ENCODE results near the gene MAZ. TPM values are rescaled to one million over a fixed set of nuclear protein-coding genes. Genes with fewer than 3 reads are reported as not detected.
A peak's percentile ranks its signal among the peaks of the same experiment; 100 is the strongest.

MAZ gene
- total RNA-seq, 2 donors from 2014 or later, result 241 to 424 TPM

- DNase-seq (ENCODE audit: low spot score), result no peak
- Mint-ChIP-seq H3K36me3 (peaks cover 5% of the 10 kb centered on the region), H3K9me3 (no peaks in the 10 kb centered on the region), H3K4me1 (ENCODE audit: low read depth in 2 of 2) (peaks cover 6 to 10% of the 10 kb centered on the region in 2 donors), H3K4me3 (no peak overlapping the region), H3K27me3 (no peaks in the 10 kb centered on the region), H3K27ac (no peak overlapping the region)
- no peak for ATAC-seq
These were observed 50.9 kb downstream of the MAZ start for GRCh38 chr16:29857133-29857760.

- Mint-ChIP-seq H3K27ac (no peak overlapping the region), H3K27me3 (no peaks in the 10 kb centered on the region), H3K4me3 (no peak overlapping the region), H3K9me3 (no peaks in the 10 kb centered on the region), H3K36me3 (peaks cover 5% of the 10 kb centered on the region), H3K4me1 (ENCODE audit: low read depth in 2 of 2) (peaks cover 15 to 16% of the 10 kb centered on the region in 2 donors)
- DNase-seq (ENCODE audit: low spot score), result no peak
- ATAC-seq, result no peak
These were observed 52.0 kb downstream of the MAZ start for GRCh38 chr16:29858149-29858849.

GRCh38 chr16:29858974-29859373 lies 52.6 kb downstream of the MAZ start:
- H3K4me1 Mint-ChIP-seq (ENCODE audit: low read depth in 2 of 2), result peaks cover 19% of the 10 kb centered on the region in 2 donors
- peaks cover 5% of the 10 kb centered on the region for H3K36me3 Mint-ChIP-seq
- no peak overlapping the region for H3K27ac Mint-ChIP-seq
- ATAC-seq (no peak), DNase-seq (ENCODE audit: low spot score) (no peak)
- H3K4me3 Mint-ChIP-seq, result no peak overlapping the region
- no peaks in the 10 kb centered on the region for H3K9me3 Mint-ChIP-seq
- no peaks in the 10 kb centered on the region for H3K27me3 Mint-ChIP-seq

DNA sequence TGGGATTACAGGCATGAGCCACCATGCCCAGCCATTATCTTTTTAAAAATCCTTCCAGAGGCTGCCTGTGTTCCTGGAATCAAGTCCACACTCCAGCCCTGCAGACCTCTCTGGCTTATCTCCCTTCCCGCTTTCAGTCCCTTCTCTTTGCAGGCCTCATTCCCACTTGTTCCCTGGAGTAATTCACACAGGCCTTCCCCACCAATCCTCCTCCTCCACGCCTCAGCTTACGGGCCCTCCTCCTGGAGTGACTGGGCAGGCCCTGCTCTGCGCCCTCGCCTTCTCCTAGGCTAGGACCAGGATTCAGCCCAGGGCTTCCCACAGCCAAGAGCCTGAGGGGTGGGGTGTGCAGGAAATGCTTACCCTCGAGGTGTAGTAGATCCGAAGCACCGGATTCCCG lies 53.9 kb downstream of the MAZ start:
- Mint-ChIP-seq H3K9me3 (no peaks in the 10 kb centered on the region), H3K27ac (peak overlapping the region in 1 of 2 donors; percentile 26), H3K4me1 (ENCODE audit: low read depth in 2 of 2) (peaks cover 19% of the 10 kb centered on the region in 2 donors), H3K36me3 (peaks cover 5% of the 10 kb centered on the region), H3K27me3 (no peaks in the 10 kb centered on the region), H3K4me3 (no peak overlapping the region)
- no peak for DNase-seq (ENCODE audit: low spot score)
- ATAC-seq, result no peak

Other genes with a start within 250 kb of the MAZ start
- 100 to 1,000 TPM; 111 to 132 TPM for gene SPN, start 143.3 kb upstream of the MAZ start, total RNA-seq
- gene QPRT, start 127.3 kb upstream of the MAZ start, total RNA-seq, result 1 to 10 TPM; 3.3 to 5.6 TPM
- 10 to 100 TPM; 15.1 to 17.9 TPM for gene C16orf54, start 60.5 kb upstream of the MAZ start, total RNA-seq
- gene ZG16, start 28.3 kb upstream of the MAZ start, total RNA-seq, result not detected
- gene KIF22, start 15.8 kb upstream of the MAZ start, total RNA-seq, result 100 to 1,000 TPM in 1 of 2 donors, 10 to 100 TPM in 1; 63.4 to 174 TPM
- gene PRRT2, start 5.7 kb downstream of the MAZ start, total RNA-seq, result 1 to 10 TPM in 1 of 2 donors, under 1 TPM in 1; 0.98 to 2.8 TPM
- gene PAGR1, start 9.6 kb downstream of the MAZ start, total RNA-seq, result 10 to 100 TPM; 20.5 to 36.1 TPM
- 100 to 1,000 TPM in 1 of 2 donors, 10 to 100 TPM in 1; 86.1 to 180 TPM for gene MVP, start 13.9 kb downstream of the MAZ start, total RNA-seq
- gene CDIPT, start 56.7 kb downstream of the MAZ start, total RNA-seq, result 10 to 100 TPM; 60.1 to 62.9 TPM
- not detected for gene SEZ6L2, start 93.0 kb downstream of the MAZ start, total RNA-seq
- gene ASPHD1, start 94.0 kb downstream of the MAZ start, total RNA-seq, result 1 to 10 TPM in 1 of 2 donors, not detected in 1; 1.3 TPM
- gene KCTD13, start 119.7 kb downstream of the MAZ start, total RNA-seq, result 10 to 100 TPM; 53.6 to 92.7 TPM
- 10 to 100 TPM; 44.3 to 51.6 TPM for gene TMEM219, start 155.6 kb downstream of the MAZ start, total RNA-seq
- gene TAOK2, start 167.3 kb downstream of the MAZ start, total RNA-seq, result 10 to 100 TPM; 39.6 to 66.8 TPM
- gene HIRIP3, start 189.1 kb downstream of the MAZ start, total RNA-seq, result 10 to 100 TPM; 30.0 to 40.8 TPM
- 100 to 1,000 TPM; 101 to 133 TPM for gene INO80E, start 189.7 kb downstream of the MAZ start, total RNA-seq
- not detected for gene DOC2A, start 204.5 kb downstream of the MAZ start, total RNA-seq
- not detected for gene C16orf92, start 216.7 kb downstream of the MAZ start, total RNA-seq
- gene TLCD3B, start 224.7 kb downstream of the MAZ start, total RNA-seq, result 1 to 10 TPM; 1.4 to 5.3 TPM

All from natural killer cell treated with Interleukin-12 subunit alpha and Interleukin-12 subunit beta and Interleukin-15 and Interleukin-18, amount 100 ng/mL, for 72 hours (primary cell).